RKO (cell line): ENCODE results near the gene GALNT17.
"Not testable (repeated sequence)": the region's sequence is repeated elsewhere in the genome, so short reads cannot be mapped to it uniquely, and the experiment has no call there.

ENCODE experiments used
- DNase-seq: peaks from one replicate; pipeline ENCODE4 v3.0.0-alpha.2; 2016; ENCODE audit warnings: low spot score

GALNT17 gene

GRCh38 chr7:71560354-71560995 lies 428.5 kb downstream of the GALNT17 start:
- no peak for DNase-seq

GRCh38 chr7:71563276-71563675 lies 431.3 kb downstream of the GALNT17 start:
- no peak for DNase-seq

DNA sequence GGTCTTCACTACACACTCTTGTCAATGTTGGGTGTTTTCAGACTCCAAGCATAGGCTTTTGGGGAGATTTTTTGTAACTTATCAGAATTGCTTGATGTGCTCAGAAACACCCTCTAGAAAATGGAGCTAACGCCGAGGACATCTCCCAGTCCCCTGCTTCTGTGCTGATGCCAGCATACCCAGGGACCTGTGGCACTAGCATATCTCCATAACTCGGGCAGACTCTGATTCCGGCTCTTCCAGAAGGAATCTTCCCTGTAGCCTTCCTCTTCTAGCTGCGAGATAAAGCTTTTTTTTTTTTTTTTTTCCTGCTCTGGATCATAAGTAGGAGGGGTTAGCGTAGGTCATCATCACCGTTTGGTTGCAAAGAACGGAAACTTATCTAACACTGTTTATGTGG lies 434.4 kb downstream of the GALNT17 start:
- no peak for DNase-seq

DNA sequence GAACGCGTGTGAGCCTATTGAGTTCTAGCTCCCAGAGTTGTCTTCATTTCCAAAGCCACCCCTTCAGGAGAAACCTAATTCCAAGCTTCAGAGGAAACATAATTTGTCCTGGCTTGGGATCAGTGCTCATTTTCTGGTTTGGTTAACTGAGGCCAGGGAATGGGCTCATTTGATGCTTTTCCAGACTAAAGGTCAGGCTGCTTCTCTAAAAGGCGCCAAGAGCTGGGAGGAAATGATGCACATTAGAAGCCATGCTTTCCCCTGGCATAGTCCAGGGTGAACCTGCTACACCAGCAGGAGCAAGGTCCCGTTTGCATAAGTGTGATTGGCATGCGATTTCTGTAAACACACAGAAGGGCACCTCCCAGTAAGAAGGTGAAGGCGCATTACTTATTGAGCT lies 435.0 kb downstream of the GALNT17 start:
- no peak for DNase-seq

DNA sequence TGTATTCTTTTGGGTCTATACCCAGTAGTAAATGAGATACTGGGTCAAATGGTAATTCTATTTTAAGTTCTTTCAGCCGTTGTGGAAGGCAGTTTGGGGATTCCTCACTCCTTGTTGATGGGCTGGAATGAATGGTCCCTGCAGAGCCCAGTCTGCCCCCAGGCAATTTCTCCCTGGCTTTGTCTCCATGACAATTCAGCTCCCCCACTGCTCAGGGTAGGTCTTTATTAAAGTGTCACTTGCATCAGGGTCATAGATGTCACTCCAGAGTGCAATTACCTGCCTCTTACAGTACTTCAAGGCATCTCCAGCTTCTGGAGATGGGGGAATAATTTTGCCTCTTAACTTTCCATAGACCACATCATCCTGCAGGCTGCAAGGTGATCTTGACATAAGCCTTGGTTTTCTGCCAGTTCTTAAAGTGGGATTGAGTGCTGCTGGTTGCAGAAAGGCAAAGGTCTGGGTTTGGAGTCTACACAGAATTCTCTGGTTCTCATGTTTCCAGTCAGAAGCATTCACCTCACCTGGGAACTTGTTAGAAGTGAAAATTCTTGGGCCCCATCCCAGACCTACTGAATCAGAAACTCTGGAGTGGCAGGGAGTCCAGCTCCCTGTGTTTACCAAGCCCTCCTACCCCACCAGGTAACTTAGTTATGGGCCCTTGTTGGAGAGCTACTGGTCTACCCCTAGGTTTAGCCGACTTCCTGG lies 442.4 kb downstream of the GALNT17 start:
- DNase-seq = no peak

DNA sequence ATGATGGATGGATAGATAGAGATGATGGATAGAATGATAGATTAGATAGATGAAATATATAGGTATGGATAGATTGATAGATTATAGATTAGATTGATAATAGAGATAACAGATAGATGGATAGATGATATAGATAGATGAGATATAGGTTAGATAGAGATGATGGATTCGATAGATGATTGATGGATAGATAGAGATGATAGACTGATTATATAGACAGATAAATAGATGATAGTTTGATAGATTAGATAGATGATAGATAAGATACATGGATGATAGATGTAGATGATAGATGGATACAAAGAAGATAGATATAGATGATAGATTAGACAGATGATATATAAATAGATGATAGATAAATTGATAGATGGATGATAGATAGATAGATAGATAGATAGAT lies 448.1 kb downstream of the GALNT17 start:
- no peak for DNase-seq

DNA sequence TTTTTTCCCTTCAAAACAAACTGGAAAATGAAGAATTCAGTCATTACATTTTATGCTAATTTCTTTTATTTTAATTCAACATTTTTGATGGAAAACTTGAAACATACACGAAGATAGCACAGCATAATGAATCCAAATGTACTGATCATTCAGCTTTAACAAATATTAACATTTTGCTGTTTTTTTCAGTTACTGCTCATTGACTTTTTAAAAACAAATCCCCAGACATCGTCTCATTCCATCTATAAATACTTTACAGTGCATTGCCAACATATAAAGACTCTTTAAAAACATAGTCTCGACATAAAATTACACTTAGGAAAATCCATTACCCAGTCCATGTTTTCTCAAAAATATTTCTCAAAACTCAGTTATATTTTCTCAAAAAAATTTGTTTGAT lies 452.3 kb downstream of the GALNT17 start:
- DNase-seq = no peak

GRCh38 chr7:71591876-71592275 lies 459.9 kb downstream of the GALNT17 start:
- no peak for DNase-seq

GRCh38 chr7:71592388-71592787 lies 460.4 kb downstream of the GALNT17 start:
- DNase-seq = not testable (repeated sequence)

- no peak for DNase-seq
Measured at GRCh38 chr7:71594736-71595135, 462.8 kb downstream of the GALNT17 start.

DNA sequence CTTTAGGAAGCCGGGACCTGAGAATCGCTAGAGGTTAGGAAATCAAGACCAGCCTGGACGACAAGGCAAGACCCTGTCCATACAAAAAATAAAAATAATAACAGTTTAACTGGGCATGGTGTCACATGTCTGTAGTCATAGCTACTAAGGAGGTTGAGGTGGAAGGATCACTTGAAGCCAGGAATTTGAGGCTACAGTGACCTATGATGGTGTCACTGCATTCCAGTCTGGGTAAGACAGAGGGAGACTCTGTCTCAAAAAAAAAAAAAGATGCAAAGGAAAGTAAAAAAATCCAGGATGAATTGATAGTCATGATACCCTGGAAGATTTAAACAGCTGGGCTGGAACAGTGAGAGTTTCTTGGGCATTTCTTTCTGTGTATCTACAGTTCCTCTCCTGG lies 463.2 kb downstream of the GALNT17 start:
- no peak for DNase-seq

GRCh38 chr7:71598553-71598952 lies 466.6 kb downstream of the GALNT17 start:
- no peak for DNase-seq

GRCh38 chr7:71601851-71602250 lies 469.9 kb downstream of the GALNT17 start:
- DNase-seq = no peak

DNA sequence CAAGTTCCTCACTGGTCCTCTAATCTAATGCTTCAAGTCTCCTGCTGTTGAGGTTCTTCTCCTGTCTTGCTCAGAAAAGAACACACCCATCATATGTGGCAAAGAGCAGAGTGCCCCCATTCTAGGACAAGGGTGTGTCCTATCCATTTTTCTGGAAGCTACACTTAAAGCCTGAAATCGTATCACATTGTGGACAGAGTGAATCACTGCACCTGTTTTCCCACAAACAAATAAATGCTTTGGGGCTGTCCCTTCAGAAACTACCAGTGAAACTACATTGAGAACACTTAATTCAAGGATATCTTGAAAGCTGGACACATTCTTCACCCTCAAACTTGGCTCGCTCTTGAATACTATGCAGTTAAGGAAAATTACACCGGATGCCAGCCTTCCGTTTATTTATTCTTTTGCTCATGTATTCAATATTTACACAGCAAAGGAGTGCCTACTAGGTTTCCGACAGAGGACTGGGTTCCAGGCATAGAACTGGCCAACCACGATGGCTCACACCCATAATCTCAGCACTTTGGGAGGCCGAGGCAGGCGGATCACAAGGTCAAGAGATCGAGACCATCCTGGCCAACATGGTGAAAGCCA lies 473.0 kb downstream of the GALNT17 start:
- no peak for DNase-seq

DNA sequence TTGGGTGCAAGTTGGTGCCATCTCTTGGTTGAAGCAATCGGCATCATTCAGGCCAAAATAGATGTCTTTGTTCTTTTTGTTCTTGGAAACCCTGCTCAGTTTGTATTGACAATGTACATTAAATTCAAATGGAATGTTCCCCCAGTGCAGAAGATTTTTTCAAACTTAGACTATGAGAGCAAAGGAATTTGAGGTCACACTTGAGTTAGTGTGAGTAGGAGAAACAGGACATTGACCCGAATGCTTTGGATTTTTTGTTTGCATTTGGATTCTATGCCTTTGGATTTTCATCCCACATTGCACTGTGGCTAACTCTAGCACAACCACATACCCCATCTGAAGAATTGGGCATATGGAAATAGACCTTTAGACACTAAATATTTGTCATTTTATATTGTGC lies 480.0 kb downstream of the GALNT17 start:
- DNase-seq = no peak

GRCh38 chr7:71612911-71613310 lies 481.0 kb downstream of the GALNT17 start:
- no peak for DNase-seq

DNA sequence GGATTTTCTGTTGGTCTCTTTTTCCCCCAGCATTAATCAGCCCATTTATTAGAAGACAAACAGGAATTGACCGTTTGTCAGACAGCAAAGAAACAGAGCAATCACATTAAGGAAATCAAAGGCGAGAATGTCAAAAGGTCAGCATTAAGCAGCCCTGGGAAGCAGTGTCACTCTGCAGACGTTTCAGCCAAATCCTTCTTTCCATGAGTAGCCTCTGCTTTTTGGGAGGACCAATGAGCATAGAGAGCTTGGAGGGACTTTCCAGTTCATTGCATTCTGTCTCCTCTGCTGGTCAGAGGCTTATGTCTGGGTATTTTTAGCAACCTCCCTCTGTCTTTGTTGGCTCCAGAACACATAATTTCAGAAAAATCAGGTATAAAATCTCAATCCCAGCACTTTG lies 481.4 kb downstream of the GALNT17 start:
- no peak for DNase-seq

DNA sequence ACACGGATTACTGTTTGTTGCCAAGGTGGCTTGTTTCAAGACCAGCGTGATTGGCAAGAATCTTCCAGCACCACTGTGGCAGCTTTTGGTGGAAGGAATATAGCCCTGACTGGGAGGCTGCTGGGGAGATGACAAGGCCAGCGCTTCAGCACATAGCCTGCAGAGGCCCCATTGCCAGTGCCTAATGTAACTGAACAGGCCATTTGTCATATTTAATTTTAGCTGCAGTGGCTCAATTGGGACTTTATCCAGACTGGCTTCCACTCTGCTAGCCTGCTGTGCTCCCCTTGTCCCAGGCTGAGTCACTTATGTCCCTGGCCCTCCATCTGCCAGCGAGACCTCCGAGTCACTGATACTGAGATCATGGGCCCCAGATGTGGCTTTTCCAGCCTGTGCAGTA lies 483.1 kb downstream of the GALNT17 start:
- no peak for DNase-seq

- DNase-seq = no peak
Measured at GRCh38 chr7:71616217-71616616, 484.3 kb downstream of the GALNT17 start.

- no peak for DNase-seq
Measured at GRCh38 chr7:71618278-71618677, 486.3 kb downstream of the GALNT17 start.

DNA sequence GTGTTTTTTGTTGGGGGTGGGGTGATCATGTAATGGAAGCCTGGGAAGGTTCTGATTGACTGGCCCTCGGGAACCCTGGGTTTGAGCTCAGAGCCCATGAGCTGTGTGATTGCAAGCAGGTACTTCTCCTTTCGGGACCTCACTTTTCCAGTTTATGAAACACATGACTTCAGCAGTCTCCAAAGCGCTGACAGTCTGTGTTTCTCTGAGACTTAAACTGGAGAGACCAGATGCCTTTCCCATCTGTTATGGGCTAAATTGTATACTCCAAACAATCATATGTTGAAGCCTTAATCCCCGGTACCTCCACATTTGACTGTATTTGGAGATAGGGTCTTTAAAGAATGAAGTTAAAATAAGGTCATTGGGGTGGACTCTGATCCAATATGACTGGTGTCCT lies 493.6 kb downstream of the GALNT17 start:
- no peak for DNase-seq

DNA sequence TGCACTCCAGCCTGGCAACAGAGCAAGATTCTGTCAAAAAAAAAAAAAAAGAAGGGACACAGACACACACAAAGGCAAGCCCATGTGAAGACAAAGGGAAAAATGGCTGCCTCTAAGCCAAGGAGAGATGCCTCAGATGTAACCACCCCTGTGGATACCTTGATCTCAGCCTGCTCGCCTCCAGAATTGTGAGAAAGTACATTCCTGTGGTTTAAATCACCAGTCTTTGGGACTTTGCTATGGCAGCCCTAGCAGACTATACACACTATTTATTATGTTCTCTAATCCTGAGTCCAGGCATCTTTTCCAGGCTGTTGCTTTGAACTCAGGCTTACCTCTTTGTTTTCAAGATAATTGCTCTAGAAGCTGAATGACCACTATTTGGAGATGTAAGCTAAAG lies 494.3 kb downstream of the GALNT17 start:
- DNase-seq = no peak

- DNase-seq = no peak
Measured at GRCh38 chr7:71627651-71628050, 495.7 kb downstream of the GALNT17 start.

- DNase-seq = no peak
Measured at GRCh38 chr7:71630516-71630915, 498.6 kb downstream of the GALNT17 start.
